HG03575 (cell line): ENCODE results near the gene GADD45B.
"Not testable (repeated sequence)": the region's sequence is repeated elsewhere in the genome, so short reads cannot be mapped to it uniquely, and the experiment has no call there.

Source experiments
- ATAC-seq: cut with Tn5 transposase; IDR thresholded peaks from one replicate; pipeline ENCODE4 v1.9.1; 2021; ENCODE audit not compliant: unreplicated experiment, insufficient number of reproducible peaks, low FRiP score; ENCODE audit errors: extremely low read depth

GADD45B gene

GRCh38 chr19:2462635-2463421 lies 13.1 kb upstream of the GADD45B start:
- ATAC-seq = no peak

- ATAC-seq = not testable (repeated sequence)
These were observed 12.2 kb upstream of the GADD45B start for GRCh38 chr19:2463694-2464093.

- ATAC-seq = no peak
These were observed 11.5 kb upstream of the GADD45B start for GRCh38 chr19:2464389-2464788.

GRCh38 chr19:2468596-2468995 lies 7.3 kb upstream of the GADD45B start:
- ATAC-seq = no peak

GRCh38 chr19:2469102-2469914 lies 6.6 kb upstream of the GADD45B start:
- no peak for ATAC-seq

- ATAC-seq = not testable (repeated sequence)
These were observed 6.1 kb upstream of the GADD45B start for GRCh38 chr19:2469915-2470200.

- ATAC-seq = no peak
These were observed 1.5 kb upstream of the GADD45B start for GRCh38 chr19:2474232-2475017.

GRCh38 chr19:2475018-2475701 lies 767 bp upstream of the GADD45B start:
- ATAC-seq = no peak

GRCh38 chr19:2476451-2477140 lies 669 bp downstream of the GADD45B start:
- no peak for ATAC-seq

GRCh38 chr19:2477141-2477710 lies 1.3 kb downstream of the GADD45B start:
- no peak for ATAC-seq

- ATAC-seq = no peak
These were observed 1.8 kb downstream of the GADD45B start for GRCh38 chr19:2477732-2478191.

GRCh38 chr19:2478278-2478755 lies 2.4 kb downstream of the GADD45B start:
- no peak for ATAC-seq

- no peak for ATAC-seq
These were observed 3.0 kb downstream of the GADD45B start for GRCh38 chr19:2478756-2479555.

GRCh38 chr19:2479556-2480194 lies 3.7 kb downstream of the GADD45B start:
- ATAC-seq = no peak

- ATAC-seq = no peak
These were observed 5.5 kb downstream of the GADD45B start for GRCh38 chr19:2481466-2481865.

GRCh38 chr19:2482354-2483038 lies 6.6 kb downstream of the GADD45B start:
- ATAC-seq = no peak
